Naive thymus-derived CD8-positive, alpha-beta T cell (primary cell): Measurements from ENCODE around the gene LRP11. TPM values are rescaled to one million over a fixed set of nuclear protein-coding genes. Genes with fewer than 3 reads are reported as not detected.
"Not testable (repeated sequence)": the region's sequence is repeated elsewhere in the genome, so short reads cannot be mapped to it uniquely, and the experiment has no call there.

Experiments
- ATAC-seq, 2 donors: fragments of 150-1000 bp; cut with Tn5 transposase in 1 of 2; sonication (Bioruptor Pico), chemical (Tn5 transposase) in 1 of 2; 1 replicate in 1 of 2; 2 replicates in 1 of 2; pipeline ENCODE4 v1.10.0; 2021; ENCODE audit warnings: mild to moderate bottlenecking in 2 of 2, moderate library complexity in 2 of 2
- POLR2A ChIA-PET: fragments of 350-600 bp; sonication (Branson Sonifier 250); formaldehyde crosslinking; loops from one replicate; lab custom pipeline; 2021; ENCODE audit warnings: antibody characterized with exemption; lab: Charles Lee
- DNase-seq, 10 donors: peaks; one replicate each; pipeline versions ENCODE4 v3.0.0 to v3.0.0-alpha.2; 2020 to 2022
- H3K27ac Mint-ChIP-seq, 10 donors: one replicate each; pipeline ENCODE4 v1.8.0; 2020 to 2022; ENCODE audit warnings: mild to moderate bottlenecking in 10 of 10, mixed read lengths in 10 of 10, moderate library complexity in 4 of 10, inconsistent platforms in 1 of 10
- H3K27me3 Mint-ChIP-seq, 5 donors: one replicate each; pipeline ENCODE4 v1.8.0; 2021 to 2022; ENCODE audit warnings: mixed read lengths in 5 of 5
- H3K36me3 Mint-ChIP-seq, 3 donors: one replicate each; pipeline ENCODE4 v1.8.0; 2020 to 2022; ENCODE audit warnings: mixed read lengths in 3 of 3, mild to moderate bottlenecking in 2 of 3, inconsistent platforms in 1 of 3
- H3K4me1 Mint-ChIP-seq, 4 donors: one replicate each; pipeline ENCODE4 v1.8.0; 2021 to 2022; ENCODE audit warnings: mixed read lengths in 4 of 4
- H3K4me3 Mint-ChIP-seq, 10 donors: one replicate each; pipeline ENCODE4 v1.8.0; 2020 to 2022; ENCODE audit warnings: mild to moderate bottlenecking in 10 of 10, mixed read lengths in 10 of 10, moderate library complexity in 6 of 10, inconsistent platforms in 1 of 10
- H3K9me3 Mint-ChIP-seq, 9 donors: one replicate each; pipeline ENCODE4 v1.8.0; 2020 to 2022; ENCODE audit warnings: mixed read lengths in 9 of 9, mild to moderate bottlenecking in 3 of 9, inconsistent platforms in 1 of 9, moderate library complexity in 1 of 9
- polyA plus RNA-seq, 3 donors: library from polyadenylated mRNA; unstranded; fragments of 300-500 nt; fragmentation: Illumina TruSeq; gene quantifications; one replicate each; pipeline ENCODE4 v1.2.3, GENCODE V29; 2021
- total RNA-seq, 8 experiments: library from RNA in 2 of 8; stranded (reverse) in 2 of 8; gene quantifications; one replicate each; pipeline ENCODE4 v1.2.3 and lab custom pipeline; 2021 to 2026

The LRP11 gene
- total and polyA plus RNA-seq, 5 experiments from 2014 or later = 0.33 to 1.8 (median 0.43) TPM

DNA sequence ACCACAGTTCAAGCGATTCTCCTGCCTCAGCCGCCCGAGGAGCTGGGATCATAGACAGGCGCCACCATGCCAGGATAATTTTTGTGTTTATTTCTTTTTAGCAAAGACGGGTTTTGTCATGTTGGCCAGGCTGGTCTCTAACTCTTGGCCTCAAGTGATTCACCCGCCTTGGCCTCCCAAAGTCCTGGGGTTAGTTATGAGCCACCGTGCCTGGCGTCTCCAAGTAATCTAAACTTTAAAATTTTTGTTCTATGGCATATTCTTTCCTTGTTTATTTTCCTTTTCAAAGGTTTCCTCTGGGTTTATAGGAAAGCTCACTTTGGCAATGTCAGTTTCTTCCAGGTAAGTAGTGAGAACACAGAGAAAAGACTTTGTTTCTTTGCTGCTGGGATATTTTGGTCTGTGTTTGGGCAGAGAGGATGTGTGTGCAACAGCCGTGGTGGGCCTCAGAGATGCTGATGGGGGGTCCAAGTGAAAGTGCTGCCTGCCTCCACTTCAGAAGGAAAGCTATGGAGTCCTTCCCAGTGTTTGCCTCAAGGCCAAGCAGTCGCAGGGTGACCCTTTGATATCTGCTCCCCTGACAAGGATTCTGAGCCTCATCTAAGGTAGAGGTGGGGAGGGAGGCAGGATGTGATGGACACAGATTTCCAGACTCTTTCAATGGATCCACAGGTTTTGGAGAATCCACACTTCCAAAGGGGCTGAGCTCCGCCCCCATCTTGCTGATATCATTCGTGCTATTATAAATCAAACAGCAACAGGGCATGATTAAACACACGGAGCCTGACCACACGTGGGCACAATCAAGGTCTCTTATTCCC, 2.3 kb downstream of the LRP11 start:
- Mint-ChIP-seq H3K4me3 (peak overlapping the region in 7 of 10 donors; percentile 13 to 66 (median 46)), H3K27me3 (peaks cover 0 to 51% (median 22%) of the 10 kb centered on the region in 5 donors), H3K4me1 (peaks cover 0 to 14% (median 7%) of the 10 kb centered on the region in 4 donors), H3K9me3 (peaks cover 0 to 2% (median 0%) of the 10 kb centered on the region in 9 donors), H3K27ac (no peak overlapping the region), H3K36me3 (no peaks in the 10 kb centered on the region)
- POLR2A ChIA-PET = no interaction called here
- no peak for DNase-seq
- no peak for ATAC-seq

DNA sequence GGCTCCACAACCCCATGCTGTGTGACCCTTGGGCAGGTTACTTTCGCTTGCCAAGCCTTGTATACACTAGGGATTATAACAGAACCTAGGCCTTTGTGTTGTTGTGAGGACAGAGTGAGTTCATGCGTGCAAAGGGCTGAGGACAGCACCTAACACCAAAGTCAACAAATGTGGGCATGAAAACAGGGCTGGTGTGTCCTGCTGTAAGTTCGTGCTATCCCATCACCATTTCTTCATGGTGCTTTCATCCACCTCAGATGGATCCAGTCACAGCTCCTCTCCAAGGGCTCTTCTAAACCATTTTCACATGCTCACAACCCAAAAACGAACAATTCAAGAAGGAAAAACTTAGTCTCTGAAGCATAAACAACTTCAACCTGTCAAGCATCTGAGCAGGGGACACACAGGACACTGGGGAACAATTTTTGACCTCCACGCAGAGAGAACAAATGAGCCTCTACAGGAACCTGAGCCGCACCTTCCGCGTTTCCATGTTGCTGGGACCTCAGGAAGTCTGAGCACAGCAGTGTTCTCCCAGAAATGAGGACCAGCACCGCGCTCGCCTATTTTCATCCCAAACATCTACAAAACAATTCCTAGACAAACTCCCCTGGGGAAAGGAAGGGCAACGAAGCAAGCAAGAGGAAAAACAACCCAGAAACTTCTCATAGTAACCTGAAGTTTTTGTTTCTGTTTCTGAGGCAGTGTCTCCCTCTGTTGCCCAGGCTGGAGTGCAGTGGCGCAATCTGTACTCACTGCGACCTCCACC, 3.1 kb downstream of the LRP11 start:
- ATAC-seq (no peak), DNase-seq (no peak)
- POLR2A ChIA-PET = no interaction called here
- peaks cover 0 to 14% (median 7%) of the 10 kb centered on the region in 4 donors for H3K4me1 Mint-ChIP-seq
- peaks cover 0 to 2% (median 0%) of the 10 kb centered on the region in 9 donors for H3K9me3 Mint-ChIP-seq
- no peaks in the 10 kb centered on the region for H3K36me3 Mint-ChIP-seq
- peaks cover 0 to 58% (median 22%) of the 10 kb centered on the region in 5 donors for H3K27me3 Mint-ChIP-seq
- peak overlapping the region in 4 of 10 donors; percentile 3 to 58 (median 16) for H3K4me3 Mint-ChIP-seq
- H3K27ac Mint-ChIP-seq = no peak overlapping the region

DNA sequence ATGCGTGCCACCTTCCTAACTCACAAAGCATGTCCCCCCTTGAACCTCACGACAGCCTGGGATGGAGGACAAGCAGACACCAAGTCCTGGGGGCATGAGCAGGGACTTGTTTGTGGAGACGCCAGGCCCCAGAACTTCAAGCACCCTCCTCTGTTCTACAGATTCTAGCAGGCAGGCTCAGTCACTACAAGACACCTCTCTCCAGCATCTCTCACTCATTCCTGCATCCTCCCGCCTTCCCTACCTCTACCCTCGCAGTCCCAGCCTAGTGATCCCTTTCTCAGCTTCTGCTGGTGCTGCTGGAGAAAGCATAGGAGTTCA, 3.7 kb downstream of the LRP11 start:
- ATAC-seq (no peak), DNase-seq (no peak)
- Mint-ChIP-seq H3K4me3 (no peak overlapping the region), H3K36me3 (no peaks in the 10 kb centered on the region), H3K27me3 (peaks cover 0 to 62% (median 22%) of the 10 kb centered on the region in 5 donors), H3K9me3 (peaks cover 0 to 2% (median 0%) of the 10 kb centered on the region in 9 donors), H3K4me1 (peaks cover 0 to 14% (median 7%) of the 10 kb centered on the region in 4 donors), H3K27ac (peak overlapping the region in 1 of 10 donors; percentile 71)
- POLR2A ChIA-PET = no interaction called here

DNA sequence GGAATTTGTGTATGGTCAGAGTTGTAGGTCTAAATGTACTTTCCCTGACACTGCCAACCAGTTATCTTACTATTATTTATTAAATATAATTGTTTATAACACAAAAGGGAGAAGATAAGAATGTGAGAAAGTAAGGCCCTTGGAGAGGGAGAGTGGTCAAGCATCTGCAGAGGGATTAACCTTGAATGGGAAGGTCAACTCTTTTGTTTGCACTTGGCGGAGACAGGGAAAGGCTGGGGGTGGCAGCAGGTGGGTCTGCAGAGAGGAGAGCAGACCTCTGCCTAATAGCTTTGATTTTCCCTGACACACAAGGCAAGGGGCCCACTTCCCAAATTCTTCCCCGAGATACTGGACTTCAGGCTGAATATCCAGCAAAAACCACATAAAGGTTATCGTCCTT, 4.2 kb downstream of the LRP11 start:
- peak overlapping the region in 1 of 10 donors; percentile 21 for H3K4me3 Mint-ChIP-seq
- DNase-seq (no peak), ATAC-seq (no peak)
- POLR2A ChIA-PET = no interaction called here
- no peak overlapping the region for H3K27ac Mint-ChIP-seq
- peaks cover 0 to 2% (median 0%) of the 10 kb centered on the region in 9 donors for H3K9me3 Mint-ChIP-seq
- peaks cover 0 to 13% (median 7%) of the 10 kb centered on the region in 4 donors for H3K4me1 Mint-ChIP-seq
- H3K27me3 Mint-ChIP-seq = peaks cover 0 to 67% (median 22%) of the 10 kb centered on the region in 5 donors
- no peaks in the 10 kb centered on the region for H3K36me3 Mint-ChIP-seq

DNA sequence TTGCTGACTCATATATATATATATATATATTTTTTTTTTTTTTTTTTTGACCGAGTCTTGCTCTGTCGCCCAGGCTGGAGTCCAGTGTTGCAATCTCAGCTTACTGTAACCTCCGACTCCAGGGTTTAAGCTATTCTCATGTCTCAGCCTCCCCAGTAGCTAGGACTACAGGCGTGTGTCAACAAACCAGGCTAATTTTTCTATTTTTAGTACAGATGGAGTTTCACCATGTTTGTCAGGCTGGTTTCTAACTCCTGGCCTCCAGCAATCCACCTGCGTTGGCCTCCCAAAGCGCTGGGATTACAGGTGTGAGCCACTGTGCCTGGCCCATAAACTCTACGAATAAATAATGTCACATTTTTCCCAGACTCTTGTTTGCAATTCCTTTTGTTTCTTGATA, 4.8 kb downstream of the LRP11 start:
- Mint-ChIP-seq H3K4me1 (peaks cover 0 to 10% (median 5%) of the 10 kb centered on the region in 4 donors), H3K4me3 (no peak overlapping the region)
- ATAC-seq = no peak

DNA sequence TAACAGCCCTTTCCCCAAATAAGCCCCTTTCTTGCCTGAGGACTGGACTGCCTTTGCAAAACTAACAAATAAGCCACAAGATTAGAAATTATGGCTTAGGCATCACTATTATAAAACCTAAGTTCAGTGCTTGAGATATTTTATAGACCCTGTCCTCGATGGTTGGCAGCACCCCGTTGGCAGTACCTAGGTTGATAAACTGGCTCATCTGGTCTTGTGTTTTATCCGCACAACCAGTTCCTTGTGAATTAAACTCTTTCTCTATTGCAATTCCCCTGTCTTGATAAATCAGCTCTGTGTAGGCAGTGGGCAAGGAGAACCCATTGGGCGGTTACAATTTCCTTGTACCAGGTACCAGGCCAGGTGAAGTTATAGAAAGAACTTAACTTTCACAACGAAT, 6.6 kb downstream of the LRP11 start:
- no peaks in the 10 kb centered on the region for H3K36me3 Mint-ChIP-seq
- POLR2A ChIA-PET = no interaction called here
- peaks cover 0 to 73% (median 19%) of the 10 kb centered on the region in 5 donors for H3K27me3 Mint-ChIP-seq

More for the DNA sequence above, 4.8 kb downstream of the LRP11 start:
- POLR2A ChIA-PET = no interaction called here
- H3K36me3 Mint-ChIP-seq = no peaks in the 10 kb centered on the region
- H3K27ac Mint-ChIP-seq = no peak overlapping the region
- no peak for DNase-seq
- H3K27me3 Mint-ChIP-seq = peaks cover 0 to 72% (median 22%) of the 10 kb centered on the region in 5 donors
- peaks cover 0 to 2% (median 0%) of the 10 kb centered on the region in 9 donors for H3K9me3 Mint-ChIP-seq

DNA sequence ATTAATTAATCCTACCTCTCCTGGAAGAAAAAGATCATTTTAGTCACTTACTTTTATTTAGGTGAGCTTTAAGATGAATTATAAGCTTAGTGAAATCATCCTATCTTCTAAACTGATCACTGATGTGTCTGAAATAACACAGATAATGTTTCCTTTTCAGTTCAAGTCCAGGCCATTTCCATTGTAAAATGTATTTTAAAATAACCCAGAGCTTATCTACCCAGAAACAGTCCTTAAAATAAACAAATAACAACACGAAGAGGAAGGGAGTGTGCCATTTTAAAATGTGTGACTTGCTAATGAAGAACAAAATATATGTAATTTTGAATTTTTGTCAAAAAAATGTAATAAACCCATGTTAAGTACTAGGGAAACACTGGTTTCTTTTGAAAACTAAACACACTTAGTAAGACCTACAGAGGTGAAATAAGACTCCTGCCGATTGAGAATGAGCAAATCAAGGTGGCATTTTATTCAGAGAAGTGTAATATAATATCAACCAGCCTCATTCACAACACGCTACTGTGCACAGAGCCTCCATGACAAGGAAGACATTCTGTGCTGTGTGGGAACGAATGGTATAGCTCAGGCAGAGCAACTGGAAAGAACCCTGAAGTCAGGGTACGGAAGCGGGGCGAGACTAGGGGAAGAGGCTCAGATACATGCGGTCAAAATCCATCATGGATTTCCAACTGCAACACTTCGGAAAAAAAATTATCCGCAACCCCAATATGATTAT, 7.7 kb downstream of the LRP11 start:
- ATAC-seq (no peak), DNase-seq (no peak)
- H3K9me3 Mint-ChIP-seq = peaks cover 0 to 2% (median 0%) of the 10 kb centered on the region in 9 donors
- H3K27ac Mint-ChIP-seq = no peak overlapping the region
- POLR2A ChIA-PET = no interaction called here
- H3K4me3 Mint-ChIP-seq = no peak overlapping the region
- H3K4me1 Mint-ChIP-seq = peaks cover 2 to 20% (median 6%) of the 10 kb centered on the region in 4 donors
- H3K27me3 Mint-ChIP-seq = peaks cover 0 to 64% (median 17%) of the 10 kb centered on the region in 5 donors
- peaks cover 0 to under 1% (median 0%) of the 10 kb centered on the region in 3 donors for H3K36me3 Mint-ChIP-seq

More for the DNA sequence above, 6.6 kb downstream of the LRP11 start:
- no peak for DNase-seq
- H3K27ac Mint-ChIP-seq = no peak overlapping the region
- peaks cover 0 to 9% (median 3%) of the 10 kb centered on the region in 4 donors for H3K4me1 Mint-ChIP-seq
- no peak for ATAC-seq
- no peak overlapping the region for H3K4me3 Mint-ChIP-seq
- peaks cover 0 to 2% (median 0%) of the 10 kb centered on the region in 9 donors for H3K9me3 Mint-ChIP-seq

DNA sequence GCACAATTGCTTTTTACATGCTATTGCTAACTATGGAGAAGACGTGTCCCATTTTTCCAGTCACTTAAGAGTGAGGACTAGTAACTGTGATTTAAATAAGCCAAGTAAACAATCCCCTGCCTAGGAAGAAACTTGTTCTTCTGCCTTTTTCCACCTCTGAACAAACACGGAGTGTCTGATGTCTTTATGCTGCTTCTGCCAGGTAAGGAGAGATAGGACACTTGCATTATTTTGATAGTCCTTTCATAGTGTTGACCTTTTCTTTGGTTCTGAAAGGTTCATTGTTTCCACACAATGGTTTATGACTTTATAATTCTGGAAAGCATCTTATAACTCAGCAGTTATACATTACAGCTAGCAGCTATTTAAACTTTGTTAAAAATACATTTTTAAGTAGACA, 8.4 kb downstream of the LRP11 start:
- H3K9me3 Mint-ChIP-seq = peaks cover 0 to 2% (median 0%) of the 10 kb centered on the region in 9 donors
- peaks cover 2 to 20% (median 8%) of the 10 kb centered on the region in 4 donors for H3K4me1 Mint-ChIP-seq
- DNase-seq (no peak), ATAC-seq (no peak)
- H3K27ac Mint-ChIP-seq = no peak overlapping the region
- H3K4me3 Mint-ChIP-seq = no peak overlapping the region
- peaks cover 0 to 57% (median 14%) of the 10 kb centered on the region in 5 donors for H3K27me3 Mint-ChIP-seq
- POLR2A ChIA-PET = no interaction called here
- peaks cover 0 to 6% (median 0%) of the 10 kb centered on the region in 3 donors for H3K36me3 Mint-ChIP-seq

DNA sequence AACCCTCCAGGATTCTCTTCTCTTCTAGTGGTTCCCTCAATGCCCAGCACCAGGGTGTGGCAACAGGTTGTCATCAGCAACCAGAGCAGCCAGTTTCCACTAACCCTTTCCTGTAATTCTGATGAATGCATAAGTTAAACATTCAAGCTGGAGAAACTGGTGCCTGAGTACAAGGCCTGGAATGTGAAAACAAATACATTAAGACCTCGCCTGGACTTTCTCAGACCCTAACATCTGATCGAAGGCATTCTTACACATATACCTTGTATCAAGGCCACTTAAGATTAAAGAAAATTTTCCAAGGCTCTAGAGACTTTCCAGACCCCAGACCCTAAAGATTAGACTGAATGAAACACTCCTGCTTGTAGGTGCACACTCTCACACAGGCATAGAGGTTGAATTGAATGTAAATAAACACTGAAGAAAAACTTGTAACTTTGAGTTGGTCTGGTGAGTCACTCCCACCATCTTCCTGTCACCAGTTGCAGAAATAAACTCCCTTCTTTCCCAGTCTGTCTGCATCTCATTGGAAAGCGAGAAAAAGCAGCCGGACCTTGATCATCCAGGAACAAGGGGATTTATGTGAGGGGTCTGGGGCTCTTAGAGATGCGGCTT, 9.0 kb downstream of the LRP11 start:
- POLR2A ChIA-PET = no interaction called here

DNA sequence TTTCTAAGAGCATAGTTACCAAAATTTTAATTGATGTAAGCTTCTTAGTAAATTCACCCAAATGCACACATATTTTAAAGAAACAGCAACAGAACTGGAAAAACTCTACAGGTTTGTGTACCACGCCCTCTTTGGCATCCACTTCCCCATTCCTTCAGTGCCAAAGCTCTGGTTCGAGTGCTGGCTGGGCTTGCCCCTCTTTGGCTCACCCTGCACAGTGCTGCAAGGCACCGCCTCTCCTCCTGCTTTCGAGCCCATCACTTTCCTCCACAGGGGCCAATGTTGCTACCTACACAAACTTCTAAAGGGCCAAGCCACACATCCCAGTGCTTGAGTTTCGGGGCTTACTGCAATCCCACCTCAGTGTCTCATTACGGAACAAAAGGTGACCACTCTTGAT, 9.6 kb downstream of the LRP11 start:
- peaks cover 0 to 6% (median 0%) of the 10 kb centered on the region in 3 donors for H3K36me3 Mint-ChIP-seq
- H3K27ac Mint-ChIP-seq = no peak overlapping the region
- ATAC-seq (no peak), DNase-seq (no peak)
- no peaks in the 10 kb centered on the region for H3K9me3 Mint-ChIP-seq
- POLR2A ChIA-PET = no interaction called here
- peaks cover 0 to 45% (median 8%) of the 10 kb centered on the region in 5 donors for H3K27me3 Mint-ChIP-seq
- peaks cover 2 to 20% (median 8%) of the 10 kb centered on the region in 4 donors for H3K4me1 Mint-ChIP-seq
- no peak overlapping the region for H3K4me3 Mint-ChIP-seq

More for the DNA sequence above, 9.0 kb downstream of the LRP11 start:
- peaks cover 0 to 51% (median 9%) of the 10 kb centered on the region in 5 donors for H3K27me3 Mint-ChIP-seq
- H3K9me3 Mint-ChIP-seq = no peaks in the 10 kb centered on the region
- peaks cover 0 to 6% (median 0%) of the 10 kb centered on the region in 3 donors for H3K36me3 Mint-ChIP-seq
- DNase-seq = no peak
- ATAC-seq = no peak
- H3K4me1 Mint-ChIP-seq = peaks cover 2 to 20% (median 8%) of the 10 kb centered on the region in 4 donors
- H3K4me3 Mint-ChIP-seq = no peak overlapping the region
- no peak overlapping the region for H3K27ac Mint-ChIP-seq

DNA sequence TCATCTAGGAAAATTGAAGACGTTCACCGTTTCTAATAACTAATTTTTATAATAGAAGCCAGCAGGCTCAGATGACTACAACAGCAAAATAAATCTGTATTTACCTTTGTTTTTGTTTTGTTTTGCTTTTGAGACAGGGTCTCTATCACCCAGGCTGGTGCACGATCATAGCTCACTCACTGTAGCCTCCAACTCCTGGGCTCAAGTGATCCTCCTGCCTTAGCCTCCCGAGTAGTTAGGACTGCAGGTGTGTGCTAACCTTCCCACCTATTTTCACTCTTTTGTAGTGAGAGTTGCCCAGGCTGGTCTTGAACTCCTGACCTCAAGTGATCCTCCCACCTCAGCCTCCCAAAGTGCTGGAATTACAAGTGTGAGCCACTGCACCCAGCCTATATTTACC, 10.1 kb downstream of the LRP11 start:
- Mint-ChIP-seq H3K27me3 (peaks cover 0 to 40% (median 4%) of the 10 kb centered on the region in 5 donors), H3K4me1 (peaks cover 2 to 20% (median 8%) of the 10 kb centered on the region in 4 donors)
- H3K4me3 Mint-ChIP-seq, H3K9me3 Mint-ChIP-seq, H3K27ac Mint-ChIP-seq, POLR2A ChIA-PET, DNase-seq, ATAC-seq, H3K36me3 Mint-ChIP-seq: not testable (repeated sequence)

DNA sequence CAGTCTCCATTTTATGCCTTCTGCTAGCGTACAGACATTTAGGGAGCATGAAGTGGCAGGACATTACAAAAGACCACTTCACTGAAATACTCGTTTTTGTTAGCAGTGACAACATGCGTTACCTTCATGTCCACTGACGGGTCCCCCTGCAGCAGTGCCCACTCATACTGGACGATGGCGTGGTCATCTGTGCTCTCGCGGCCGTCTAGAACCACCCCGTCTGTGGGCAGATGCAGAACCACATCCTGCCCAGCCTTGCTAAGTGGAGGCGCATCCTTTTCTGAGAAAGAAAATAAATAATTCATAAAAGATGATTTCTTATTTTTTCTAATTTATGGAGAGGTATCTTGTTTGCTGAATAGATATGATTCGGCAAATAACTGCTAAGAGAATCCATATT, 11.3 kb downstream of the LRP11 start:
- DNase-seq = no peak
- Mint-ChIP-seq H3K4me1 (peaks cover 2 to 20% (median 8%) of the 10 kb centered on the region in 4 donors), H3K4me3 (no peak overlapping the region), H3K27me3 (peaks cover 0 to 28% (median 3%) of the 10 kb centered on the region in 5 donors), H3K9me3 (no peaks in the 10 kb centered on the region), H3K27ac (no peak overlapping the region), H3K36me3 (peaks cover 0 to 6% (median 0%) of the 10 kb centered on the region in 3 donors)
- ATAC-seq = no peak
- POLR2A ChIA-PET = no interaction called here
